ENCODE data around the gene SAA4. TPM values are rescaled to one million over a fixed set of nuclear protein-coding genes. Genes with fewer than 3 reads are reported as not detected.

Gene SAA4
- total and polyA plus RNA-seq, 2 experiments from 2014 or later, result not detected

- TF ChIP-seq ZNF462 (CRISPR knock-in tag; IDR thresholded peaks at IDR 0.05), result no peak
Observed at GRCh38 chr11:18223591-18224387, 12.8 kb downstream of the SAA4 start (continued).

- no peak overlapping the region for H3K4me3 ChIP-seq
- Mint-ChIP-seq H3K4me3 (no peak overlapping the region), H3K4me1 (no peaks in the 10 kb centered on the region; the same call in 2 of the 3 replicates), H3K9me3 (peaks cover 12% of the 10 kb centered on the region), H3K27me3 (ENCODE audit: insufficient read depth, low read depth, poor library complexity) (peaks cover 2% of the 10 kb centered on the region), H3K36me3 (ENCODE audit: low read depth) (peaks cover 2% of the 10 kb centered on the region; the same call in 1 of the 3 replicates), H3K27ac (no peak overlapping the region)
- H3K4me2 ChIP-seq, result no peak overlapping the region
- no peaks in the 10 kb centered on the region for H3K36me3 ChIP-seq (ENCODE audit: insufficient read depth)
- TF ChIP-seq REST (IDR thresholded peaks at IDR 0.05; ENCODE audit: unreplicated experiment), result no peak
- TF ChIP-seq NANOG (IDR thresholded peaks at IDR 0.05; ENCODE audit: borderline replicate concordance), result no peak
- no peak for TF ChIP-seq POLR2AphosphoS5 (IDR thresholded peaks at IDR 0.05; ENCODE audit: low read depth)
- TF ChIP-seq CREB1 (CRISPR knock-in tag; IDR thresholded peaks at IDR 0.05; ENCODE audit: low read depth), result no peak
- DNase-seq (ENCODE audit: low spot score), result no peak
- ATAC-seq, result no peak
- H4K20me1 ChIP-seq (replicated peaks; ENCODE audit: insufficient read depth), result no peaks in the 10 kb centered on the region
- no peaks in the 10 kb centered on the region for H3F3A ChIP-seq (replicated peaks; ENCODE audit: low read depth)
- H3K27me3 ChIP-seq (ENCODE audit: insufficient read depth), result no peaks in the 10 kb centered on the region
- H3K79me2 ChIP-seq (replicated peaks; ENCODE audit: insufficient read depth), result no peaks in the 10 kb centered on the region
- no peak overlapping the region for H3K27ac ChIP-seq (ENCODE audit: low read depth)
- no peaks in the 10 kb centered on the region for H3K4me1 ChIP-seq (ENCODE audit: insufficient read depth)
- no peaks in the 10 kb centered on the region for H3K9me2 ChIP-seq (ENCODE audit: insufficient read depth)
- no peak overlapping the region for H2AFZ ChIP-seq
Observed at GRCh38 chr11:18222814-18223421, 13.7 kb downstream of the SAA4 start.

Measured in GM23338 (cell line).